GM04504 (cell line): ENCODE data around the gene CYB561D2.
"Not testable (repeated sequence)": the region's sequence is repeated elsewhere in the genome, so short reads cannot be mapped to it uniquely, and the experiment has no call there.

Experiments
- DNase-seq: peaks from one replicate; pipeline ENCODE4 v3.0.0-alpha.2; 2012; ENCODE audit warnings: low read depth

CYB561D2 gene

GRCh38 chr3:50350527-50351322, at the start of gene CYB561D2, which contains the start of gene NPRL2:
Gene CYB561D2 (plus strand): TSS chr3:50350862. CDS start chr3:50351434, 572 bp downstream.
Gene NPRL2 (minus strand): TSS chr3:50350775. CDS start chr3:50350652, 123 bp downstream.
- DNase-seq: peak; percentile 83

DNA sequence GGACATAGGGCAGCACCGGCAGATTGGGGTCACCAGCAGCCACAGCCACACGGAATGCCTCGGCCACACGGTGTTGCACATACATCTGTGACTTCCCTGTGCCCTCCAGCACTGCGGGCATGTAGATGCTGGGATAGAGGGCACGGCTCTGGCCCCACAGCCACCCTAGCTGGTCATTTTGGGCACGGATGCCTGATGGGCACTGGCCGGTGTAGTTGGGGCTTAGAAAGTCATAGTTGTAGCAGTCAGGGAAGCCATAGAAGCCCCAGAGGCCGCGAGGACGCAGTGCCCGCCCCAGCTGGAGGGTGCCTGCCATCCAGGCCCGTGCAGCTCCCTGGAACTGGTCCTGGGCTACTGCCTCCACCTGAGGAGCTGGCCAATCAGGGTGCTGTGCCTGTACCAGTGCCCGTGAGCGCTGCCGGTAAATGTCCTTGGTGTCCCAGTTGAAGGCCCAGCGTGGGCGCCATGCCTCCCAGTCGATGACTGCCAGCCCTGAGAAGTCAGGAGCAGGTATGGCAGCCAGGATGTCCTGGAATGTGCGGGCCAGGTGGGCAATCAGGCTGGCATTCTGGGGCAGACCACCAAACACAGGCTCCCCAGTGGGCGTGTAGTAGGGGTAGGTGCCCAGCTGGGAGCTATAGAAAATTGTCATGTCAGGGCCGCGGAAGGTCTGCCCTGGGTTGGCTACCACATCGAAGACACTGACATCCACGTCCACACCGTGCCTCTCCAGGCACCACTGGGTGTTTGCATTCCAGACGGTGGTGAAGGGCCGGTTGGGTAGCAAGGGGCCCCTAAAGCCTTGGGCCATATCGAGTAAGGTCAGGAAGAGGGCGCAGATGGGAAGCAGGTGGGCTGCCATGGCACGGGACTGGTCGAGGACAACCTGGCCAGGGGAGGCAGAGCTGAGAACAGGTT, 48.3 kb upstream of the CYB561D2 start:
- no peak for DNase-seq

DNA sequence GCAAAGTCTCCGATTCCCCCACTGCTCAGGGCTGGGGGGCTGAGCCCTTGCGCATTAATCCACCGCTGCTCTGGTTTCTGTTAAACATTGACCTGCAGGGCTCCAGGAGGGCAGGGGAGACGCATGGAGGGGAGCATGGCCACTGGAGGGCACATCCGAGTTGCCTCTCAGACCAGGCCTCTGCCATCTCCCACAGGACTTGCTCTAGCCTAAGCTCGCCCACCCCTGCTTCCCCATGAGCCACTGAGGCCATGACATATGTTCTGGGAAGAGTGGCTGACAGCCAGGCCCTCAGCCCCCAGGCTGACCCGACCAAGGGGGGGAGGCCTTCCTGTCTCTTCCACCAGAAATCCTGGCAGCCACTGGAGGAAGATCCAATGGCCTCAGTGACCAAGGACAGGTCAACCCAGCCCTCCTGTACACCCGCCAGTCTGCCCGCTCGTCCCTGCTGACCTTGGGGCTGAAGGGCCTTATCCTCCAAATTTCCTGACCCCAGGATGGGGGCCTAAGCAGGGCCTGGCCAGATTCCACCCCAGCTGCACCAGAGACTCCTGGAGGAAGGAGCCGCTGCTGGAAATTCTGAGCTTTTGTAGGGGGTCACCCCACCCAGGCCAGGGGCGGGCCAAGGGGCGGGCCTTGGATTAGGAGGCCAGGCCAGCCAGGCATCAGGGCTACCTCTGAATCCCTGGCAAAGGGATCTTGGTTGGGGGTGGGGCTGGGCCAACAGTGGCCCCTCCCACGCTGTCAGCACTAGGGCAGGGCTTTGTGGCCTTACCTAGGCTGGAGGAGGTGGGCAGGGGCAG, 47.4 kb upstream of the CYB561D2 start, which contains the start of gene HYAL1:
Gene HYAL1, minus strand, starts transcription at position 562 of the 803 bp plus-strand sequence. CDS start 618 bp downstream, outside the sequence.
- no peak for DNase-seq

GRCh38 chr3:50304601-50305000, 46.1 kb upstream of the CYB561D2 start:
- no peak for DNase-seq

DNA sequence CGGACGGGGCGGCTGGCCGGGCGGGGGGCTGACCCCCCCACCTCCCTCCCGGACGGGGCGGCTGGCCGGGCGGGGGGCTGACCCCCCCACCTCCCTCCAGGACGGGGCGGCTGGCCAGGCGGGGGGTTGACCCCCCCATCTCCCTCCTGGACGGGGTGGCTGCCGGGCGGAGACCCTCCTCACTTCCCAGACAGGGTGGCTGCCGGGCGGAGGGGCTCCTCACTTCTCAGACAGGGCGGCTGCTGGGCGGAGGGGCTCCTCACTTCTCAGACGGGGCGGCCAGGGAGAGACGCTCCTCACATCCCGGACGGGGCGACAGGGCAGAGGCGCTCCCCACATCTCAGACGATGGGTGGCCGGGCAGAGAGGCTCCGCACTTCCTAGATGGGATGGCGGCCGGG, 38.6 kb upstream of the CYB561D2 start:
- DNase-seq: not testable (repeated sequence)

- no peak for DNase-seq
These were observed 36.3 kb upstream of the CYB561D2 start for GRCh38 chr3:50314342-50314741.

- no peak for DNase-seq
These were observed 35.8 kb upstream of the CYB561D2 start for GRCh38 chr3:50314816-50315215.

- no peak for DNase-seq
These were observed 33.9 kb upstream of the CYB561D2 start for GRCh38 chr3:50316657-50317242.

DNA sequence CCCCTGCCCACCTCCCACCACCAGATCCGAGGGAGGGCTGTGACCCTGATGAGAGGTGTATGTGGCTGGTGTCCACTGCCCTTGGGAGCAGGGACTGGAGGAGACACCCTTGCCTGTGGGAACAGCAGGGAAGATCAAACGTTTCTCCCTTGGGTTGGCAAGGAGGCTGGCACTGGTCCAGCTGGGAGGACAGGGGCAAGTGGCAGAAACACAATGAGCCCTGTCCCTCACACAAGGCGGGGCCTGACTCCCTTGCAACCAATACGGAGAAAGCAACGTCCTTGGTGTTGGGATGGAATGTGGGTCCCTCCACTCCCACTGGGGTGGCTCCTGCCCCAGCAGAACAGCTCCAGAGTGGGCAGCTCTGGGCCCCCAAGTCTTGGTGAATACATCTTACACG, 33.4 kb upstream of the CYB561D2 start:
- no peak for DNase-seq

- no peak for DNase-seq
These were observed 32.5 kb upstream of the CYB561D2 start for GRCh38 chr3:50318163-50318562.

GRCh38 chr3:50318615-50319014, 32.0 kb upstream of the CYB561D2 start:
- no peak for DNase-seq

GRCh38 chr3:50319181-50319893, 31.3 kb upstream of the CYB561D2 start:
- no peak for DNase-seq

DNA sequence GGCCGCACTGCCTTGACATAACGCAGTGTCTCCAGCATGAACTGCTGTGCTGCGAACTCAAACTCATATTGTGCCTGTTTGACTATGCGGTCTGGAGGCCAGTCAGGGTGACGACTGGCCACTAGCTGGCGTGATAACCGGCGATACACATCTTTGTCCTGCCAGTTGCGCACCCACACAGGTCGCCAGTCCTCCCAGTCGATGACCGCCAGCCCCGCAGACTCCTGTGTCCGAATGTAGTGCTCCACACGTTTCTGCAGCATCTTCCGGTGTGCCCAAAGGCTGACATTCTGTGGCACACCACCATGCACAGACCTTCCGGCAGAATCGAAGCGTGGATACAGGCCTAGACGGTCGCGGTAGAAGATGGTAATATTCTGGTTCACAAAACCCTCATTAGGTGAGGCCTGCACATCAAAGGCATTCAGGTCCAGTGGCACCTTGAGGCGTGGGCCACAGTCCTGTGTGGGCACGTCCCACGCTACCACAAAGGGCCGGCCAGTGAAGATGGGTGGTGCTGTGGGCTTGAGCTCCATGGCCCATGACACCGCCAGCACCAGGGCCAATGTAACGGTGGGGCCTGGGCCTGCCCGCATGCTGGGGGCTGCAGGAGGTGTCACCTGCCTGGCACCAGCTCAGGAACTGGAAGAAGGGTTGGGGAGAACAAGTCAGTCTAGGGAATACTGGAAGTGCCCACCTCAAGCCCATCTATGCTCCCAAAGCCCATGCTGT, 30.6 kb upstream of the CYB561D2 start:
- no peak for DNase-seq

GRCh38 chr3:50320853-50321335, 29.8 kb upstream of the CYB561D2 start:
- DNase-seq: no peak

DNA sequence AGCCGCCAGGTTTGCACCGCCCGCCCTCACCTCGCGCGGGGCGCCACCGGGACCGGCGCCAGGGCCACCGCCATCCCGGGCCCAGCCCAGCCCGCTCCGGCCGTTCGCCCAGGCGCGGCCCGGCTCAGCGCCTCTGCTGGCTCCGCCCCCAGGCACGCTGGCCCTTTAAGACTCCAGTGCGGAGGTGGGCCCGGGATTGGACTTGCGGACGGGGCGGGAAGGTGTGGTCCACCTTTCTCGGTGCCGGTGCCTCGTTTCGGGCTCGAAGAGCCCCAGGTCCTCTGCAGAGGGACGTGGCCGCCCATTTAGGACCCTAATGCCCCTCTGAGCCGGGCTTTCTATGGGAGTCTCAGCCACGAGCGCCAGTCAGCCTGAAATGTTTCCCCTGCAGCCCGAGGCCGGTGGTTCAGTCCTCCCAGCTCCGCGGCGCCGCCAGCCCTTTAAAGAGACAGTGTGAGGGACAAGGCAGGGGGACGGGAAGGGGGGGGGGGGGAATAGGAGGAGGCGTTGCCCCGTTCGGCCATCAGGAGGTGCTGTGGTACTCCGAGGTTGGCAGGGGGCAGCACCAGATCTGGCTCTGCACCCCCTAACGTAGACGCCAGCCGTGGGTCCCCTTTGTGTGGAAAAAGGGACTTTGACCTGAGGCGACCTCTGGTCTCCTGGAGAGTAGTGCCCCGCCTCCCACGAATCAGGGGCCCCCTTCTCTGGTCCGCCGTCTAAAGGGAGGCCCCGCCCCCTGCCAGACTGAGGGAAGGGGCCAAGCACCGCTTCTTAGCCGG, 29.1 kb upstream of the CYB561D2 start:
- DNase-seq: no peak

DNA sequence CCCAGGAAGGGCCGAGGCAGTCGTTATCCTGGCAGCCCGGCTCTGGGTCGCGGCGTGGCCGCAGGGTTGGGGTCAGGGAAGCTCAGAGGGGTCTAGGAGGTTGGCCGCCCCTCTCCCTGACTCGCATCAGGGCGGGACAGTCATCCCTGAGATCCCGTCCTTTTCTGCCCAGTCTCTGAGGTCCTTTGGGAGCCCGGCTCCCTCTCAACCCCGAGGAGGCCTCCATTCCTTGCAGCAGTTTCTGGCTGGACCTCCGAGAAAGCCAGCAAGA, 28.6 kb upstream of the CYB561D2 start:
- DNase-seq: no peak

DNA sequence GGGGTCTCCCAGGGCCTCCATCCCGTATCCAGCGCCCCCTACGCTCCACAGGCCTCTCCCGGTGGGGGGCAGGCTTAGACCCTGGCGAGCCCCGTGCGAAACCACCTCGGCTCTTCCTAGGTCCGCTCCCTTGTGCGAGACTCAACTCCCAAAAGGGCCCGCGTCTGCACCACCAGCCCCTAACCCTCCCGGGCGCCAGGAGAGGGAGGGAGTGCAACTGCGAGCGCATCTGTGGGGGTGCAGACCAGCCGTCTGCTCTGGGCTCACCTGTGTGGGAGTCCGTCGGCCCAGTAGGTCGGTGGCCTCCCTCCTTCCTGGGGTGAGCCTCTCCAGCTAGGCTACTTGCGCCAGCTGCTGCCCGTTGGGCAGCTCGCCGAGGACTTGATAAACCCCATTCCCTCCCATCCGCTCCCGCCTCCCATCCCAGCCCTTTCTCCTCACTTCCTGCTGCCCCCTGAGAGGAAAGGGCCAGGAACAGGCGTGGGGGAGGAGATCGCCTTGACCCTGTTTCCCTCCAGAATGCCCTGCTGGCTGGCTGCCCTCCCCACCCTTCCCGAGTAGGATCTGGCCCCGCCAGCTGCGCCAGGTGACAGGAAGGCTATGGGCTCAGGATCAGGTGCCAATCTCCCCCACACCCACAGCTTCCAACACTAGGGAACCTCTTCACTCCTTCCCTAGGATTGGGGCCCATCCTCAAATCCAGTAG, 28.1 kb upstream of the CYB561D2 start, which contains the start of gene HYAL2:
Gene HYAL2, minus strand, starts transcription at position 360 of the 706 bp plus-strand sequence. CDS start 2,256 bp downstream, outside the sequence.
- no peak for DNase-seq

- no peak for DNase-seq
These were observed 27.5 kb upstream of the CYB561D2 start for GRCh38 chr3:50323092-50323600.
